ENCODE results near the gene JAKMIP1. TPM values are rescaled to one million over a fixed set of nuclear protein-coding genes. Genes with fewer than 3 reads are reported as not detected.

The JAKMIP1 gene
- total RNA-seq, 1 donor from 2014 or later: not detected

DNA sequence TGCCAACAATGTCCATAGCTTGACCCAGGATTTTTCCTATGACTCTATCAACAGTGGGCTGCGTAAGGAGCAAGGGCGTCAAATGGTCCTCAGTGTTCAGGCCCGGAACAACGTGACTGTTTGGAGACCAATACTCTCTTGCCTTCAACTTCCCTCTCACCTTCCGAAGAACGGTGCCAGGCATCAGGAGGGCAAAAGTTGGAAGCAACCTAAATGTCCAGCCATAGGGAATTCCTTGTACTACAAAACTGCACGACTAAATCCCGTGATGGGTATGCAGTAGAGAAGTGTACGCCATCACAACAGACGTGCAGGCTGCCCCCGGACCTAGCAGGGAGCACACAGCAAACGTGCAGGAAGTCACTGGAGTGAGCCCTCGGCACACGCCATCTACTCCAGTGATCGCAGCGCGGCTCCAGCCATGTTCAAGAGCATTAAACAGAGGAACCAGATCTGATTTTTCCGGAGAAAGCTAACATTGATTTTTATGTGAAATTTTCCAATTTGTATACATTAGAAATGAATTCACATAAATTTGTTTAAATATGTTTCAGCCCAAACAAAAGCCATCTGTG is 79.0 kb downstream of the JAKMIP1 start:
- TF ChIP-seq, protein P1, sequence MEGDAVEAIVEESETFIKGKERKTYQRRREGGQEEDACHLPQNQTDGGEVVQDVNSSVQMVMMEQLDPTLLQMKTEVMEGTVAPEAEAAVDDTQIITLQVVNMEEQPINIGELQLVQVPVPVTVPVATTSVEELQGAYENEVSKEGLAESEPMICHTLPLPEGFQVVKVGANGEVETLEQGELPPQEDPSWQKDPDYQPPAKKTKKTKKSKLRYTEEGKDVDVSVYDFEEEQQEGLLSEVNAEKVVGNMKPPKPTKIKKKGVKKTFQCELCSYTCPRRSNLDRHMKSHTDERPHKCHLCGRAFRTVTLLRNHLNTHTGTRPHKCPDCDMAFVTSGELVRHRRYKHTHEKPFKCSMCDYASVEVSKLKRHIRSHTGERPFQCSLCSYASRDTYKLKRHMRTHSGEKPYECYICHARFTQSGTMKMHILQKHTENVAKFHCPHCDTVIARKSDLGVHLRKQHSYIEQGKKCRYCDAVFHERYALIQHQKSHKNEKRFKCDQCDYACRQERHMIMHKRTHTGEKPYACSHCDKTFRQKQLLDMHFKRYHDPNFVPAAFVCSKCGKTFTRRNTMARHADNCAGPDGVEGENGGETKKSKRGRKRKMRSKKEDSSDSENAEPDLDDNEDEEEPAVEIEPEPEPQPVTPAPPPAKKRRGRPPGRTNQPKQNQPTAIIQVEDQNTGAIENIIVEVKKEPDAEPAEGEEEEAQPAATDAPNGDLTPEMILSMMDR (IDR thresholded peaks at IDR 0.05; ENCODE audit: insufficient read depth, low read length, poor library complexity, severe bottlenecking): no peak
- H3K4me3 ChIP-seq (ENCODE audit: low read depth, low read length): no peak overlapping the region
- H3K36me3 ChIP-seq (ENCODE audit: control insufficient read depth, insufficient read depth, low read length): no peaks in the 10 kb centered on the region

GRCh38 chr4:6120361-6120760 is 80.0 kb downstream of the JAKMIP1 start:
- Histone ChIP-seq H3K36me3 (ENCODE audit: control insufficient read depth, insufficient read depth, low read length) (no peaks in the 10 kb centered on the region), H3K4me3 (ENCODE audit: low read depth, low read length) (no peak overlapping the region), H3K27me3 (ENCODE audit: control insufficient read depth, insufficient read depth, low read length) (peaks cover 4% of the 10 kb centered on the region)
- DNase-seq (ENCODE audit: low read depth): no peak
- TF ChIP-seq, protein P1 (IDR thresholded peaks at IDR 0.05; ENCODE audit: insufficient read depth, low read length, poor library complexity, severe bottlenecking): no peak

More for the DNA sequence above, 79.0 kb downstream of the JAKMIP1 start:
- DNase-seq (ENCODE audit: low read depth): no peak
- peaks cover 4% of the 10 kb centered on the region for H3K27me3 ChIP-seq (ENCODE audit: control insufficient read depth, insufficient read depth, low read length)

- DNase-seq (ENCODE audit: low read depth): no peak
- TF ChIP-seq, protein P1 (IDR thresholded peaks at IDR 0.05; ENCODE audit: insufficient read depth, low read length, poor library complexity, severe bottlenecking): no peak
- peaks cover 4% of the 10 kb centered on the region for H3K27me3 ChIP-seq (ENCODE audit: control insufficient read depth, insufficient read depth, low read length)
- H3K4me3 ChIP-seq (ENCODE audit: low read depth, low read length): no peak overlapping the region
- no peaks in the 10 kb centered on the region for H3K36me3 ChIP-seq (ENCODE audit: control insufficient read depth, insufficient read depth, low read length)
Measured at GRCh38 chr4:6119507-6120020, 80.8 kb downstream of the JAKMIP1 start.

GRCh38 chr4:6118201-6118600 is 82.1 kb downstream of the JAKMIP1 start:
- H3K36me3 ChIP-seq (ENCODE audit: control insufficient read depth, insufficient read depth, low read length): no peaks in the 10 kb centered on the region
- DNase-seq (ENCODE audit: low read depth): no peak
- no peak overlapping the region for H3K4me3 ChIP-seq (ENCODE audit: low read depth, low read length)
- TF ChIP-seq, protein P1 (IDR thresholded peaks at IDR 0.05; ENCODE audit: insufficient read depth, low read length, poor library complexity, severe bottlenecking): no peak
- H3K27me3 ChIP-seq (ENCODE audit: control insufficient read depth, insufficient read depth, low read length): peaks cover 4% of the 10 kb centered on the region

DNA sequence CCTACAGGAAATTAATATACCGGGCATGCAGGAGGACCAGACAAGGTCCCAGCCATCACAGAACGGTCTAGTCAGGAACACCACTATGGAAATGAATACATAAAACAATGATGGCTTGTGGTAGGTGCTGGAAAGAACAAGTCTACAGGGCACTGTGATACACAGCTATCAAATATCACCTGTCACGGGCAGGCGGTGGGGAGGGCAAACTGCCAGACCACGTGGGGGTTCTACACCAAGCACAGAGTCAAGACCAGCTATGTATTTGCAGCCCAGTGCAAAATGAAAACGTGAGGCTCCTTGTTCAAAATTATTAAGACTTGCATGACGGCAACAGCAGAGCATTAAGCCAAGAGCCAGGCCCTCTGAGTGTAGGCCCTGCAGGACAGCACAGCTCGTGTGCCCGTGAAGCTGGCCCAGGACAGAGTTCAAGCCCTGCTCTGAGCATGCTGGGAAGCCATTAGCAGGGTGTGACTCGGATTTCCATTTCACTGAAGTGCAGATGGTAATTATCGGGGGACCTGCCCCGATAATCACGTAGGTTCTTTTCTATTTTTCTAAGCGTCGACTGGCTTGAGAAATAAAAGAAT is 83.6 kb downstream of the JAKMIP1 start:
- TF ChIP-seq, protein P1 (IDR thresholded peaks at IDR 0.05; ENCODE audit: insufficient read depth, low read length, poor library complexity, severe bottlenecking): no peak
- H3K36me3 ChIP-seq (ENCODE audit: control insufficient read depth, insufficient read depth, low read length): no peaks in the 10 kb centered on the region

More for the DNA sequence above, 83.6 kb downstream of the JAKMIP1 start:
- Histone ChIP-seq H3K4me3 (ENCODE audit: low read depth, low read length) (no peak overlapping the region), H3K27me3 (ENCODE audit: control insufficient read depth, insufficient read depth, low read length) (peaks cover 4% of the 10 kb centered on the region)
- DNase-seq (ENCODE audit: low read depth): no peak

Measured in kidney epithelial cell (primary cell).